ENCODE measurements around the gene PIH1D2. TPM values are rescaled to one million over a fixed set of nuclear protein-coding genes. Genes with fewer than 3 reads are reported as not detected.
"Not testable (repeated sequence)": the region's sequence is repeated elsewhere in the genome, so short reads cannot be mapped to it uniquely, and the experiment has no call there.

Gene PIH1D2
- total and polyA plus RNA-seq, 7 donors, result 0.49 to 3.0 (median 1.2) TPM

DNA sequence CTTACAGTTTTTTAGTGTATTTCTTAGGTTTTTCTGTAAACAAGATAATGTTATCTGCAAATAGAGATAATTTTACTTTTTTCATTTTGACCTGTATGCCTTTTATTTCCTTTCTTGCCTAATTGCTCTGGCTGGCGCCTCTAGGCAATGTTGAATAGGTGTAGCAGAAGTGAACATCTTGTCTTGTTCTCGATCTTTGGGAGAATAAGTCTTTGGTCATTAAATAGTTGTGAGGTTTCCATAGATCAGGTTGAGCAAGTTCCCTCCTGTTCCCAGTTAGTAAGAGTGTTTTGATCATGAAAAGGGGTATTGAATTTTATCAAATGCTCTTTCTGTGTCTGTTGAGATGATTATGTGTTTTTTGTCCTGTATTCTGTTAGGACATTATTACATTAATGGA lies 24.0 kb downstream of the PIH1D2 start:
- DNase-seq (no peak), ATAC-seq (no peak)
- intact Hi-C loops (cut with DNase I), result no loop called here
- WGBS, 3 donors, result 48 to 50% (median 49%) methylated on average over 2 of the region's 2 CpGs
- Histone ChIP-seq H3K4me1 (no peaks in the 10 kb centered on the region), H3K36me3 (ENCODE audit: insufficient read depth in 1 of 2, low read depth in 1 of 2) (peaks cover 6 to 96% of the 10 kb centered on the region in 2 donors), H3K27ac (no peak overlapping the region), H3K27me3 (ENCODE audit: insufficient read depth in 3 of 3, low read length in 2 of 3) (no peaks in the 10 kb centered on the region), H3K9me3 (no peaks in the 10 kb centered on the region), H3K4me3 (no peak overlapping the region)
- TF ChIP-seq, protein P1, sequence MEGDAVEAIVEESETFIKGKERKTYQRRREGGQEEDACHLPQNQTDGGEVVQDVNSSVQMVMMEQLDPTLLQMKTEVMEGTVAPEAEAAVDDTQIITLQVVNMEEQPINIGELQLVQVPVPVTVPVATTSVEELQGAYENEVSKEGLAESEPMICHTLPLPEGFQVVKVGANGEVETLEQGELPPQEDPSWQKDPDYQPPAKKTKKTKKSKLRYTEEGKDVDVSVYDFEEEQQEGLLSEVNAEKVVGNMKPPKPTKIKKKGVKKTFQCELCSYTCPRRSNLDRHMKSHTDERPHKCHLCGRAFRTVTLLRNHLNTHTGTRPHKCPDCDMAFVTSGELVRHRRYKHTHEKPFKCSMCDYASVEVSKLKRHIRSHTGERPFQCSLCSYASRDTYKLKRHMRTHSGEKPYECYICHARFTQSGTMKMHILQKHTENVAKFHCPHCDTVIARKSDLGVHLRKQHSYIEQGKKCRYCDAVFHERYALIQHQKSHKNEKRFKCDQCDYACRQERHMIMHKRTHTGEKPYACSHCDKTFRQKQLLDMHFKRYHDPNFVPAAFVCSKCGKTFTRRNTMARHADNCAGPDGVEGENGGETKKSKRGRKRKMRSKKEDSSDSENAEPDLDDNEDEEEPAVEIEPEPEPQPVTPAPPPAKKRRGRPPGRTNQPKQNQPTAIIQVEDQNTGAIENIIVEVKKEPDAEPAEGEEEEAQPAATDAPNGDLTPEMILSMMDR (IDR thresholded peaks at IDR 0.05), result no peak

DNA sequence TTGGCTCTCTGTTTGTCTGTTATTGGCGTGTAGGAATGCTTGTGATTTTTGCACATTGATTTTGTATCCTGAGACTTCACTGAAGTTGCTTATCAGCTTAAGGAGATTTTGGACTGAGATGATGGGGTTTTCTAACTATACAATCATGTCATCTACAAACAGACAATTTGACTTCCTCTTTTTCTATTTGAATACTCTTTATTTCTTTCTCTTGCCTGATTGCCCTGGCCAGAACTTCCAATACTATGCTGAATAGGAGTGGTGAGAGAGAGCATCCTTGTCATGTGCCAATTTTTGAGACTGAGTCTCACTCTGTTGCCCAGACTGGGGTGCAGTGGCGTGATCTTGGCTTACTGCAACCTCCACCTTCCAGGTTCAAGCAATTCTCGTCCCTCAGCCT lies 25.6 kb downstream of the PIH1D2 start:
- H3K27me3 ChIP-seq (ENCODE audit: insufficient read depth in 3 of 3, low read length in 2 of 3); H3K9me3 ChIP-seq; DNase-seq; H3K4me3 ChIP-seq; H3K27ac ChIP-seq; intact Hi-C loops (cut with DNase I); H3K4me1 ChIP-seq: not testable (repeated sequence)
- peak in 1 of 4 donors; percentile 35 for ATAC-seq
- peaks cover 6 to 96% of the 10 kb centered on the region in 2 donors for H3K36me3 ChIP-seq (ENCODE audit: insufficient read depth in 1 of 2, low read depth in 1 of 2)
- 86 to 97% (median 96%) methylated on average over 3 of the region's 3 CpGs for whole genome bisulfite sequencing, 3 donors

DNA sequence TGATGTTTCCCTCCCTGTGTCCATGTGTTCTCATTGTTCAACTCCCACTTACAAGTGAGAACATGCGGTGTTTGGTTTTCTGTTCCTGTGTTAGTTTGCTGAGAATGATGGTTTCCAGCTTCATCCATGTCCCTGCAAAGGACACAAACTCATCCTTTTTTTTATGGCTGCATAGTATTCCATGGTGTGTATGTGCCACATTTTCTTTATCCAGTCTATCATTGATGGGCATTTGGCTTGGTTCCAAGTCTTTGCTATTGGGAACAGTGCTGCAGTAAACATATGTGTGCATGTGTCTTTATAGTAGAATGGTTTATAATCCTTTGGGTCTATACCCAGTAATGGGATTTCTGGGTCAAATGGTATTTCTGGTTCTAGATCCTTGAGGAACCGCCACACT lies 27.2 kb downstream of the PIH1D2 start:
- H3K27me3 ChIP-seq (ENCODE audit: insufficient read depth in 3 of 3, low read length in 2 of 3); H3K9me3 ChIP-seq; intact Hi-C loops (cut with DNase I); DNase-seq; H3K4me1 ChIP-seq; H3K27ac ChIP-seq; H3K4me3 ChIP-seq; ATAC-seq: not testable (repeated sequence)
- 100% methylated on average over 1 to 2 of the region's 2 CpGs for WGBS, 3 donors
- peaks cover 0 to 96% of the 10 kb centered on the region in 2 donors for H3K36me3 ChIP-seq (ENCODE audit: insufficient read depth in 1 of 2, low read depth in 1 of 2)

DNA sequence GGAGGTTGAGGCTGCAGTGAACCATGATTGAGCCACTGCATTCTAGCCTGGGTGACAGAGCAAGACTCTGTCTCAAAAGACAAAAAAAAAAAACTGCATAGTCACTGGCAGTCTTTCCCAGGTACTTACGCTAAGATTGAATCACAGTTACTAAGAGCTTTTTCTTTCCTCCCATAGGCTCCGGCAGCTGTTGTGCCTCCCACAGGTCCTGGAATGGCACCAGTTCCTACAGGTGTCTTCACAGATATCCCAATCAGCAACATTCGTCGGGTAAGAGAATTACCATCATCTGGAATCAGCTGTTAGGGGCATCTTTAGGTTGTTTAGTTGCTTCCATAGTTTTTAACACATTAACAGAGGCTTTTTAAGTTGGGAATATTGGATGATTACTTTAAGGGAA lies 28.9 kb downstream of the PIH1D2 start:
- TF ChIP-seq, protein P1 (IDR thresholded peaks at IDR 0.05), result no peak
- ATAC-seq (peak in 1 of 4 donors; percentile 5), DNase-seq (no peak)
- Histone ChIP-seq H3K4me3 (no peak overlapping the region), H3K9me3 (no peaks in the 10 kb centered on the region), H3K27me3 (ENCODE audit: insufficient read depth in 3 of 3, low read length in 2 of 3) (no peaks in the 10 kb centered on the region), H3K4me1 (no peaks in the 10 kb centered on the region), H3K36me3 (ENCODE audit: insufficient read depth in 1 of 2, low read depth in 1 of 2) (peaks cover 0 to 96% of the 10 kb centered on the region in 2 donors), H3K27ac (no peak overlapping the region)
- intact Hi-C loops (cut with DNase I), result no loop called here
- WGBS, 3 donors, result 85 to 94% (median 91%) methylated on average over 4 of the region's 4 CpGs

DNA sequence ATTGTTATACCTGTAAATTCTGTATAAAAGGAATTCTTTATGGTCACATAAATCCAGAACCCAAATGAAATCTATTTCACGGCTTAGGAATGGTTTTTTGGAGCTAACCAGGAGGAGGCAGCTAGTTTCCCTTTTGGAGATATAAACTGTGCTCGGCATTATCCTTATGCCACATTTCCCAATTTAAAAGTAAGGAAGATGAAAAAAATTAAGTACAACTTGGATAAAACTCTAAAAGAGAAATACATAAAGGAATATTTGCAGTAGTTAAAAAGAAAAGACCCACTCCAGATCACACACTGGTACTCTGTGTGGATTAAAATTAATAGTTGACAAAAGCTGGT lies 30.9 kb downstream of the PIH1D2 start:
- DNase-seq (no peak), ATAC-seq (no peak)
- H3K4me1 ChIP-seq, result no peaks in the 10 kb centered on the region
- H3K9me3 ChIP-seq, result no peaks in the 10 kb centered on the region
- no peaks in the 10 kb centered on the region for H3K27me3 ChIP-seq (ENCODE audit: insufficient read depth in 3 of 3, low read length in 2 of 3)
- H3K36me3 ChIP-seq (ENCODE audit: insufficient read depth in 1 of 2, low read depth in 1 of 2), result peaks cover 0 to 100% of the 10 kb centered on the region in 2 donors
- 90 to 100% (median 96%) methylated on average over 2 of the region's 2 CpGs for WGBS, 3 donors
- TF ChIP-seq, protein P1 (IDR thresholded peaks at IDR 0.05), result no peak
- intact Hi-C loops (cut with DNase I), result no loop called here
- no peak overlapping the region for H3K27ac ChIP-seq
- no peak overlapping the region for H3K4me3 ChIP-seq
